IMR-90 (cell line): Measurements from ENCODE around the gene SPINK4. TPM values are rescaled to one million over a fixed set of nuclear protein-coding genes. Genes with fewer than 3 reads are reported as not detected.
A peak's percentile ranks its signal among the peaks of the same experiment; 100 is the strongest.

Source experiments
- ATAC-seq: fragments of 200-7000 bp; cut with Tn5 transposase; 2 replicates; pipeline ENCODE4 v1.9.1; 2020; ENCODE audit warnings: low read depth, mild to moderate bottlenecking, moderate library complexity
- Bru-seq: library from RNA; stranded (reverse); fragments of 400-500 nt; gene quantifications from one replicate; lab custom pipeline; 2021; lab: Mats Ljungman, UMichigan
- BruChase-seq, 2 experiments: library from RNA; stranded (reverse); fragments of 400-500 nt; gene quantifications; one replicate each; lab custom pipeline; 2021; lab: Mats Ljungman, UMichigan
- BruUV-seq: library from RNA; stranded (reverse); fragments of 400-500 nt; replicated peaks from 2 replicates; lab custom pipeline; 2021; lab: Mats Ljungman, UMichigan
- CTCF ChIA-PET: fragments of 300-600 bp; formaldehyde crosslinking; extraction: SDS; loops from one replicate; lab custom pipeline; 2021; ENCODE audit warnings: antibody characterized with exemption; lab: Yijun Ruan, JAX
- POLR2A ChIA-PET: fragments of 300-600 bp; sonication (Branson Sonifier 250); formaldehyde crosslinking; loops from one replicate; lab custom pipeline; 2022; ENCODE audit warnings: antibody characterized with exemption; ENCODE audit not compliant: unreplicated experiment; lab: Charles Lee
- DNase-seq: peaks from one replicate; pipeline ENCODE4 v3.0.0; 2013
- H2AFZ ChIP-seq: replicated peaks from 2 replicates; pipeline ENCODE3; 2013; ENCODE audit warnings: low read length, mild to moderate bottlenecking; ENCODE audit not compliant: poor library complexity
- H2AK5ac ChIP-seq: 2 replicates; pipeline ENCODE4 v1.6.1; 2013; ENCODE audit warnings: low read depth, low read length, inconsistent platforms
- H2AK9ac ChIP-seq: replicated peaks from 2 replicates; pipeline ENCODE3; 2013; ENCODE audit warnings: mild to moderate bottlenecking, low read depth, low read length, moderate library complexity; ENCODE audit not compliant: poor library complexity
- H2BK120ac ChIP-seq: 2 replicates; pipeline ENCODE4 v1.6.1; 2013; ENCODE audit warnings: low read depth, low read length, inconsistent platforms
- H2BK15ac ChIP-seq: 3 replicates; pipeline ENCODE4 v1.6.1; 2013; ENCODE audit warnings: low read depth, low read length, inconsistent platforms
- H2BK20ac ChIP-seq: 2 replicates; pipeline ENCODE4 v1.6.1; 2013; ENCODE audit warnings: low read depth, mild to moderate bottlenecking, inconsistent platforms, low read length, moderate library complexity
- H2BK5ac ChIP-seq: 2 replicates; pipeline ENCODE4 v1.6.1; 2013; ENCODE audit warnings: mild to moderate bottlenecking, low read depth, low read length, inconsistent platforms; ENCODE audit not compliant: poor library complexity, severe bottlenecking
- H3K14ac ChIP-seq: replicated peaks from 2 replicates; pipeline ENCODE4 v1.6.1; 2013; ENCODE audit warnings: low read depth, low read length, inconsistent platforms
- H3K18ac ChIP-seq: 2 replicates; pipeline ENCODE4 v1.6.1; 2013; ENCODE audit warnings: low read depth, low read length, control low read depth
- H3K23ac ChIP-seq: 2 replicates; pipeline ENCODE4 v1.6.1; 2013; ENCODE audit warnings: low read depth, low read length, inconsistent platforms
- H3K27ac ChIP-seq: 2 replicates; pipeline ENCODE4 v1.5.1; 2013; ENCODE audit warnings: mild to moderate bottlenecking, control low read depth, low read length; ENCODE audit not compliant: insufficient read depth
- H3K27me3 ChIP-seq: 2 replicates; pipeline ENCODE4 v1.6.1; 2013; ENCODE audit warnings: low read length; ENCODE audit not compliant: control insufficient read depth, insufficient read depth
- H3K36me3 ChIP-seq: 2 replicates; pipeline ENCODE4 v1.6.1; 2013; ENCODE audit warnings: low read length, mixed read lengths; ENCODE audit not compliant: control insufficient read depth, insufficient read depth
- H3K4ac ChIP-seq: 2 replicates; pipeline ENCODE4 v1.6.1; 2013; ENCODE audit warnings: low read depth, low read length, inconsistent platforms
- H3K4me1 ChIP-seq: 2 replicates; pipeline ENCODE4 v1.6.1; 2013; ENCODE audit warnings: low read length, mixed read lengths; ENCODE audit not compliant: control insufficient read depth, insufficient read depth
- H3K4me2 ChIP-seq: 2 replicates; pipeline ENCODE4 v1.6.1; 2013; ENCODE audit warnings: low read depth, mild to moderate bottlenecking, control low read depth, low read length, moderate library complexity
- H3K4me3 ChIP-seq: 2 replicates; pipeline ENCODE4 v1.5.1; 2013; ENCODE audit warnings: low read depth, mild to moderate bottlenecking, control low read depth, low read length, moderate library complexity; ENCODE audit not compliant: insufficient read depth
- H3K56ac ChIP-seq: 2 replicates; pipeline ENCODE4 v1.6.1; 2013; ENCODE audit warnings: low read length, inconsistent platforms; ENCODE audit not compliant: insufficient read depth; ENCODE audit errors: extremely low read depth
- H3K79me1 ChIP-seq, 2 experiments: 2 replicates each; pipeline ENCODE4 v1.6.1; 2013; ENCODE audit warnings: low read length in 2 of 2, inconsistent platforms in 1 of 2, low read depth in 1 of 2
- H3K9ac ChIP-seq: 2 replicates; pipeline ENCODE4 v1.6.1; 2013; ENCODE audit warnings: low read depth, low read length, control low read depth
- H3K9me1 ChIP-seq: 2 replicates; pipeline ENCODE4 v1.6.1; 2013; ENCODE audit warnings: low read length, inconsistent platforms; ENCODE audit not compliant: insufficient read depth
- H3K9me3 ChIP-seq: 2 replicates; pipeline ENCODE4 v1.6.1; 2013; ENCODE audit warnings: low read length; ENCODE audit not compliant: control insufficient read depth, insufficient read depth
- H4K20me1 ChIP-seq: 2 replicates; pipeline ENCODE4 v1.6.1; 2013; ENCODE audit warnings: low read length, inconsistent platforms; ENCODE audit not compliant: insufficient read depth
- H4K5ac ChIP-seq: 2 replicates; pipeline ENCODE4 v1.6.1; 2013; ENCODE audit warnings: mild to moderate bottlenecking, low read depth, low read length, control low read depth
- H4K8ac ChIP-seq, 2 experiments: 2 replicates each; pipeline ENCODE4 v1.6.1; 2013; ENCODE audit warnings: low read depth in 2 of 2, low read length in 2 of 2, control low read depth in 1 of 2, inconsistent platforms in 1 of 2
- H4K91ac ChIP-seq: 2 replicates; pipeline ENCODE4 v1.6.1; 2013; ENCODE audit warnings: low read depth, low read length, inconsistent platforms; ENCODE audit not compliant: insufficient read depth
- BHLHE40 ChIP-seq: fragments of 150-350 bp; IDR thresholded peaks from 2 replicates; pipeline ENCODE4 v1.6.1; 2016; ENCODE audit warnings: mild to moderate bottlenecking, low read depth, low read length
- CEBPB ChIP-seq: IDR thresholded peaks from 2 replicates; pipeline ENCODE4 v1.6.1; 2012; ENCODE audit warnings: low read depth, low read length, improper control_type of control experiment
- ELK1 ChIP-seq: fragments of 150-350 bp; IDR thresholded peaks from 2 replicates; pipeline ENCODE4 v1.6.1; 2016; ENCODE audit warnings: low read depth, mild to moderate bottlenecking, low read length, moderate library complexity, borderline replicate concordance
- FOS ChIP-seq: fragments of 150-350 bp; IDR thresholded peaks from 2 replicates; pipeline ENCODE4 v1.6.1; 2016; ENCODE audit warnings: low read depth, low read length
- MAFK ChIP-seq: IDR thresholded peaks from 2 replicates; pipeline ENCODE4 v1.6.1; 2012; ENCODE audit warnings: low read depth, low read length, improper control_type of control experiment
- MAZ ChIP-seq: IDR thresholded peaks from 2 replicates; pipeline ENCODE4 v1.6.1; 2012; ENCODE audit warnings: low read depth, mild to moderate bottlenecking, low read length, improper control_type of control experiment, moderate library complexity, borderline replicate concordance
- MXI1 ChIP-seq: IDR thresholded peaks from 2 replicates; pipeline ENCODE4 v1.6.1; 2012; ENCODE audit warnings: low read depth, mild to moderate bottlenecking, low read length, moderate library complexity, borderline replicate concordance
- NFE2L2 ChIP-seq: fragments of 150-350 bp; IDR thresholded peaks from 2 replicates; pipeline ENCODE4 v1.6.1; 2016; ENCODE audit warnings: low read depth, mild to moderate bottlenecking, low read length
- POLR2A ChIP-seq: IDR thresholded peaks from 2 replicates; pipeline ENCODE4 v1.6.1; 2012; ENCODE audit warnings: mild to moderate bottlenecking, low read depth, low read length
- RAD21 ChIP-seq: IDR thresholded peaks from 2 replicates; pipeline ENCODE4 v1.6.1; 2012; ENCODE audit warnings: low read length, improper control_type of control experiment
- RCOR1 ChIP-seq: IDR thresholded peaks from 2 replicates; pipeline ENCODE4 v1.6.1; 2012; ENCODE audit warnings: mild to moderate bottlenecking, low read length, improper control_type of control experiment; ENCODE audit not compliant: insufficient replicate concordance
- RFX5 ChIP-seq: IDR thresholded peaks from 2 replicates; pipeline ENCODE4 v1.8.0; 2012; ENCODE audit warnings: low read depth, mild to moderate bottlenecking, low read length, moderate library complexity
- SMC3 ChIP-seq: fragments of 150-350 bp; IDR thresholded peaks from 2 replicates; pipeline ENCODE4 v1.6.1; 2016; ENCODE audit warnings: low read depth, mild to moderate bottlenecking, antibody characterized with exemption, low read length, moderate library complexity
- WGBS, 2 experiments: methylation state at CpG; one replicate each; pipeline versions ENCODE4 v1.1.5 to v1.1.7; 2013; ENCODE audit warnings: missing lambda C conversion rate in 2 of 2; ENCODE audit not compliant: insufficient read length in 1 of 2; ENCODE audit errors: extremely low coverage in 2 of 2; 5-methylcytosine and 5-hydroxymethylcytosine counted together
- dilution Hi-C: fragments of 300-500 bp; cut with HindIII; formaldehyde crosslinking; loops from one replicate; pipeline ENCODE4 v1.14.3; 2018; ENCODE audit warnings: low sequenced_read_pairs; ENCODE audit not compliant: unreplicated experiment
- in situ Hi-C: fragments of 300-500 bp; cut with MboI; formaldehyde crosslinking; loops from 3 replicates; pipeline ENCODE4 v1.14.3; 2019; ENCODE audit warnings: low sequenced_read_pairs, inconsistent platforms, mixed read lengths
- intact Hi-C: fragments of 100-400 bp; cut with micrococcal nuclease; formaldehyde crosslinking; loops from 2 replicates; pipeline ENCODE4 v1.10.0; 2022
- long read RNA-seq: library from polyadenylated mRNA; unstranded; transcript quantifications from one replicate; pipeline ENCODE4 v2.0.0, GENCODE V29; 2021; ENCODE audit not compliant: unreplicated experiment
- polyA plus RNA-seq, 3 experiments: library from polyadenylated mRNA; depleted of rRNA; stranded (reverse); fragments of >200 nt; gene quantifications; 2 replicates each; pipeline ENCODE4 v1.2.3, GENCODE V29; 2012; ENCODE audit warnings: low replicate concordance in 1 of 3
- total RNA-seq: library from RNA; depleted of rRNA; stranded (reverse); fragments of >200 nt; gene quantifications from 2 replicates; pipeline ENCODE4 v1.2.3, GENCODE V29; 2012; rRNA removed
- TF ChIP-seq, protein P1 (sequence below): conservative IDR thresholded peaks from 2 replicates; pipeline ENCODE4 v1.5.1; 2012; ENCODE audit warnings: mild to moderate bottlenecking, low read depth, low read length, improper control_type of control experiment
- TF ChIP-seq, protein P2 (sequence below): fragments of 150-350 bp; IDR thresholded peaks from 2 replicates; pipeline ENCODE4 v1.6.1; 2017; ENCODE audit warnings: mild to moderate bottlenecking, antibody characterized with exemption, low read length, low read depth

Gene SPINK4
- total RNA-seq (not detected in 2 replicates), polyA plus RNA-seq (2012; rRNA removed) (not detected in 2 replicates), Bru-seq, nascent RNA (not detected), BruChase-seq, experiment 1, labeled RNA remaining after a 6-hour chase (not detected), BruChase-seq, experiment 2, labeled RNA remaining after a 2-hour chase (percentile 3 among the genes with signal in this experiment)
- polyA plus RNA-seq (2012; cell fraction: cytosol; rRNA removed) = not detected in 2 replicates
- polyA plus RNA-seq (2012; cell fraction: nucleus; rRNA removed; ENCODE audit: low replicate concordance) = not detected in 2 replicates
- long read RNA-seq = 0 reads

DNA sequence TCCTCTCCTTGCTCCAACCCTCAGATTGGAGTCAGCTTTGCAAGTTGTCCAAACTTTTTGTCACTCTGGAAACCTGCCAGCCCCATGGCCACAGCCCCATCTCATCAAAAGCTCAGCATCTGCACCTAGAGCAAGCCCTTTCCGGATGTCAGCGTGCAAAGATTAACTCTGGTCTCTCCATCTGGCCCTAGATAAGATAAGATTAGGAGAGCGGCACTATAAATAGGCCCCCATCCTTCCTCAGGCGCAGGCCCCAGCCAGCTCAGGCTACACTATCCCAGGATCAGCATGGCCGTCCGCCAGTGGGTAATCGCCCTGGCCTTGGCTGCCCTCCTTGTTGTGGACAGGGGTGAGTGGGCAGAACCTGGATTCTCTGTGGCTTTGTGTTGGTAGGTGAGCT is at the start of gene SPINK4:
TSS of gene SPINK4 (plus strand) at position 247 of the 400 bp plus-strand sequence. CDS start at position 289, 42 bp downstream.
- H3K18ac ChIP-seq = no peak within 1 kb of the TSS
- dilution Hi-C loops = no loop called here
- no peak within 1 kb of the TSS for H3K4me2 ChIP-seq
- H3K4me1 ChIP-seq = peaks cover 8% of the 10 kb centered on the region
- DNase-seq (peak; percentile 37), ATAC-seq (peak; percentile 53)
- in situ Hi-C loops = no loop called here
- no peak within 1 kb of the TSS for H3K27ac ChIP-seq
- H3K36me3 ChIP-seq = no peaks in the 10 kb centered on the region
- H2BK120ac ChIP-seq = peak within 1 kb of the TSS; percentile 41
- H2BK15ac ChIP-seq = no peak within 1 kb of the TSS; the same call in 2 of the 3 replicates
- H2AFZ ChIP-seq = peak within 1 kb of the TSS; percentile 82
- peaks cover 20% of the 10 kb centered on the region for H3K9me1 ChIP-seq
- H4K91ac ChIP-seq = no peak within 1 kb of the TSS
- no peaks in the 10 kb centered on the region for H3K79me1 ChIP-seq
- peak within 1 kb of the TSS; percentile 10; the same call in 1 of the 2 replicates for H3K4ac ChIP-seq
- ChIA-PET POLR2A (no interaction called here), CTCF (no interaction called here)
- no peak within 1 kb of the TSS for H2BK20ac ChIP-seq
- H3K56ac ChIP-seq = no peak within 1 kb of the TSS
- H3K9ac ChIP-seq = no peak within 1 kb of the TSS
- H4K5ac ChIP-seq = peak within 1 kb of the TSS; percentile 3; the same call in 1 of the 2 replicates
- H2BK5ac ChIP-seq = no peak within 1 kb of the TSS
- no peak within 1 kb of the TSS for H3K23ac ChIP-seq
- no CpG with 5 or more reads among the region's 7 CpGs for WGBS, 2 experiments
- peak within 1 kb of the TSS; percentile 42 for H2AK9ac ChIP-seq
- no TSS peak for BruUV-seq
- no peaks in the 10 kb centered on the region for H3K27me3 ChIP-seq
- no peaks in the 10 kb centered on the region for H3K9me3 ChIP-seq
- no peak within 1 kb of the TSS for H3K4me3 ChIP-seq
- H2AK5ac ChIP-seq = peak within 1 kb of the TSS; percentile 1; the same call in 1 of the 2 replicates
- no peak within 1 kb of the TSS; the same call in 1 of the 2 replicates for H3K14ac ChIP-seq
- no peaks in the 10 kb centered on the region for H4K20me1 ChIP-seq
- peak within 1 kb of the TSS; percentile 40 to 77; a peak in 2 of 4 replicates for H4K8ac ChIP-seq
- intact Hi-C loops = no loop called here
- TF ChIP-seq BHLHE40 = no peak
- TF ChIP-seq MAZ = no peak
- TF ChIP-seq RAD21 = no peak
- no peak for TF ChIP-seq RFX5
- no peak for TF ChIP-seq MXI1
- TF ChIP-seq NFE2L2 = no peak
- TF ChIP-seq, protein P1, sequence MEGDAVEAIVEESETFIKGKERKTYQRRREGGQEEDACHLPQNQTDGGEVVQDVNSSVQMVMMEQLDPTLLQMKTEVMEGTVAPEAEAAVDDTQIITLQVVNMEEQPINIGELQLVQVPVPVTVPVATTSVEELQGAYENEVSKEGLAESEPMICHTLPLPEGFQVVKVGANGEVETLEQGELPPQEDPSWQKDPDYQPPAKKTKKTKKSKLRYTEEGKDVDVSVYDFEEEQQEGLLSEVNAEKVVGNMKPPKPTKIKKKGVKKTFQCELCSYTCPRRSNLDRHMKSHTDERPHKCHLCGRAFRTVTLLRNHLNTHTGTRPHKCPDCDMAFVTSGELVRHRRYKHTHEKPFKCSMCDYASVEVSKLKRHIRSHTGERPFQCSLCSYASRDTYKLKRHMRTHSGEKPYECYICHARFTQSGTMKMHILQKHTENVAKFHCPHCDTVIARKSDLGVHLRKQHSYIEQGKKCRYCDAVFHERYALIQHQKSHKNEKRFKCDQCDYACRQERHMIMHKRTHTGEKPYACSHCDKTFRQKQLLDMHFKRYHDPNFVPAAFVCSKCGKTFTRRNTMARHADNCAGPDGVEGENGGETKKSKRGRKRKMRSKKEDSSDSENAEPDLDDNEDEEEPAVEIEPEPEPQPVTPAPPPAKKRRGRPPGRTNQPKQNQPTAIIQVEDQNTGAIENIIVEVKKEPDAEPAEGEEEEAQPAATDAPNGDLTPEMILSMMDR = no peak
- no peak for TF ChIP-seq SMC3
- TF ChIP-seq ELK1 = no peak
- TF ChIP-seq, protein P2, sequence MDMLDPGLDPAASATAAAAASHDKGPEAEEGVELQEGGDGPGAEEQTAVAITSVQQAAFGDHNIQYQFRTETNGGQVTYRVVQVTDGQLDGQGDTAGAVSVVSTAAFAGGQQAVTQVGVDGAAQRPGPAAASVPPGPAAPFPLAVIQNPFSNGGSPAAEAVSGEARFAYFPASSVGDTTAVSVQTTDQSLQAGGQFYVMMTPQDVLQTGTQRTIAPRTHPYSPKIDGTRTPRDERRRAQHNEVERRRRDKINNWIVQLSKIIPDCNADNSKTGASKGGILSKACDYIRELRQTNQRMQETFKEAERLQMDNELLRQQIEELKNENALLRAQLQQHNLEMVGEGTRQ = no peak
- TF ChIP-seq RCOR1 = no peak
- TF ChIP-seq CEBPB = no peak
- no peak for TF ChIP-seq FOS
- no peak for TF ChIP-seq MAFK
- TF ChIP-seq POLR2A = no peak
